Measurements from ENCODE around the gene GPS2.
"Not testable (repeated sequence)": the region's sequence is repeated elsewhere in the genome, so short reads cannot be mapped to it uniquely, and the experiment has no call there.

The GPS2 gene, protein sequence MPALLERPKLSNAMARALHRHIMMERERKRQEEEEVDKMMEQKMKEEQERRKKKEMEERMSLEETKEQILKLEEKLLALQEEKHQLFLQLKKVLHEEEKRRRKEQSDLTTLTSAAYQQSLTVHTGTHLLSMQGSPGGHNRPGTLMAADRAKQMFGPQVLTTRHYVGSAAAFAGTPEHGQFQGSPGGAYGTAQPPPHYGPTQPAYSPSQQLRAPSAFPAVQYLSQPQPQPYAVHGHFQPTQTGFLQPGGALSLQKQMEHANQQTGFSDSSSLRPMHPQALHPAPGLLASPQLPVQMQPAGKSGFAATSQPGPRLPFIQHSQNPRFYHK

DNA sequence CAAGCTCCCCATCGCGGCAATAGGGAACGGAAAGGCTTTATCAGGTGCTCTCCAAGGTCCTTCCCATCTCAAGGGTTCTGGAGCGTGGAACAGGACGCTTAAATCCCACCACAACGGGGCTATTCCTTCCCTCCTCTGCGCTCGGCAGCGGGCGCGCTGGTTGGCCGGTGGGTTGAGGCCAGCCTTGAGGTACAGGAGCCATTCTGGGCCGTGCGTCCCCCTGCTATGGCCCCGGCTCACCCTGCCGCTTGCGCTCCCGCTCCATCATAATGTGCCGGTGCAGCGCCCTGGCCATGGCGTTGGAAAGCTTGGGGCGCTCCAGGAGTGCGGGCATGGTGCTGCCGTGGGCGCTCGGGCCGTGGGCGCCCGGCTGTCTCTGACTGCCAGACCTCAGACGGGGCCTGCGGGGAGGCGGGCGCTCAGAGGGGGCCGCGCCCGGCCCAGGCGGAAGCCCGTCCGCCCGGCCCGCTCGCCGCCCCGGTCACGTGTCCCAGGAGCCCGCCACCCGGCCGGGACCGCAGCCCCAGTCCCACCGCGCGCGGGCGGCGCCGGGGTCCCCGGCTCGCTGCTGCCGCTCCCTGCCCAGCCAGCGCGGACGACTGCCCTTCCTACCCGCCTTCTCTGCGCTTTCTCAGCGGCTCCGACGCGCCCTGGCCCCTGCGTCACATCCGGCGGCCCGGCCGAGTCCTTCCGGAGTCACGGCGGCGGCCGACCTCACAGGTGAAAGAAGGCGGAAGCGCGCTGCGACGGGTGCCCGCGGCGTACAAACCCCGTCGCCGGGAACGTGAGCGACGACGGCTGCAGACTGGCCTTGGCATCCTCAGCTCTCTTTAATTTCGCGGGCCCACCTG, at the start of gene GPS2:
Gene GPS2 (minus strand): TSS at position 642 of the 851 bp plus-strand sequence. CDS start 308 bp downstream, at position 334.
- DNase-seq: peak; percentile 84

DNA sequence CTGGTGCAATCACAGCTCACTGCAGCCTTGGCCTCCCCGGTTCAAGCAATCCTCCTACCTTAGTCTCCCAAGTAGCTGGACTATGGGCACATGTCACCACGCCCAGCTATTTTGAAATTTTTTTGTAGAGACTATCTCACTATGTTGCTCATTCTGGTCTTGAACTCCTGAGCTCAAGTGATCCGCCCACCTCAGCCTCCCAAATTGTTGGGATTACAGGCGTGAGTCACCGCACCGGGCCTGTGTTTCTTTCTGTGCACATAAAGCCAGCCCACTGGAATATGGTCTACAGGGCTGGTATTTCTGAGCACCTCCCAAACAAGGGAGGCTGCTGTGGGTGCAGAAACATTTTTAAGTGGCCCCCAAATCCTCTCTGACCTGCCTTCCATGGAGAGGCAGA, 48.2 kb upstream of the GPS2 start:
- no peak for DNase-seq

DNA sequence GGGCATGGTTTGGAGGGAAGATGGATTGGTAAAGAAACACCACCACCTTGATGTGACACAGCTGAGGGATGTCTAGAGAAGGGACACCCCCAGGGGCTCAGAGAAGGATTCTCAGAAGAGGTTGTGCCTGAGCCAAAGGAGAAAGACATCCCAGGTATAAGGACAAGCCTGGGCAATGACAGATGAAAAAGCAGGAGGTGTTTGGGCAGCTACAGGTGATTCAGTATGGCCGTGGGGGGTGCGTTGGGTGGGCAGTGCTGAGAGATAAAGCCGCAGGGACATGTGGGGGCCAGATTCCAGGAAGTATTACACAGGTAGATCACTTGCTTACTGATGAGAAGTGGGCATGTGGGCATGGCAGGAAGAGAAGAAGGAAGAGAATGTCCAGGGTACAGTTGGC, 46.7 kb upstream of the GPS2 start:
- DNase-seq: no peak

DNA sequence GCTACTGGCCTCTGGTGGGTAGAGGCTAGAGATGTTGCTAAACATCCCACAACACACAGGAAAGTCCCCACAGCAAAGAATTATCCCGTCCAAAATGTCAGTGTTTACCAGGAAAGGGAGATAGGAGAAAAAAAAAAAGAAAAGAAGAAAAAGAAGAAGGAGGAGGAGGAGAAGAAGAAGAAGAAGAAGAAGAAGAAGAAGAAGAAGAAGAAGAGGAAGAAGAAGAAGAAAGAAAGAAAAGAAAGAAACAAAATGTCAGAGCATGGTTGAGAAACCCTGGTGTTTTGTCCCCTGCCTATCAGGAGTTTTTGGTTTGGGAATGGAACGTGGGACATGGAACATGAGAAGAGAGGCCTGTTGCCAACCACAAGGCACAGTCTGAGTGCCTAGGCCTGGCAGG, 42.2 kb upstream of the GPS2 start:
- no peak for DNase-seq

DNA sequence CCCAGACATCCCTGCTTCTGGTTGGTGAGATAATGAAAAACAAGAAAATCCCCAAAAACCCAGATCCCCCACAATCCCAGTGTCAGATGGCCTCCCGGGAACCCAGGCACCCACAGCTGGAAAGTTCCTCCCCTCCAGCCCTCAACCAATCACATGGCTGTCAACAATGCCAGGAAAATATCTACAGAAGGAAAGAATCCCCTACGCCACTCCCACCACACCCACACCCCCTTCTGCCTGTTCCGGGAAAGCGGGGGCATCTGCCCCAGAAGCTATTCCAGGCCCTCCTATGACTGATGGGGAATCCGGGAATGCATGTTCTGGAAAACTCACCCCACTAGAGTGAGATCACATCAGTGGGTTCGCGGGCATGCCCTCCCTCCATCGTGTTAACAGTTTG, 41.6 kb upstream of the GPS2 start:
- no peak for DNase-seq

DNA sequence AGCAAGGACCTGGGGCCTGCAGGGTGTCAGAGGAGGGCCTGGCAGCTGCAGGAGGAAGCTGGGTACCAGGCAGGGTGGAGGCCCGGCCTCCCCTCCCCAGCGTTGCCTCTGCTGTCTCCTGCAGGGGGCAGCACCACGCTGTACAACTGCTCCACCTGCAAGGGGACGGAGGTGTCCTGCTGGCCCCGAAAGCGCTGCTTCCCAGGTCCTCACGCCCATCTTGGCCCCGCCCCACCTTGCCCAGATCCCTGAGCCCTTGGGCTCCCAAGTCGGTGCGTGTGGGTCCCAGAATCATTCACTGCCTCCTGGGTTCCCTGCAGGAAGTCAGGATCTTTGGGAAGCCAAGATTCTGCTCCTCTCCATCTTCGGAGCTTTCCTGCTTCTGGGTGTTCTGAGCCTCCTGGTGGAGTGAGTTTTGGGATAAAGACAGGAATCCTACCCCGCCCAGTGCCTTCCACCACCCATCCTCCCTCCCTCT, 41.0 kb upstream of the GPS2 start:
- peak; percentile 80 for DNase-seq

DNA sequence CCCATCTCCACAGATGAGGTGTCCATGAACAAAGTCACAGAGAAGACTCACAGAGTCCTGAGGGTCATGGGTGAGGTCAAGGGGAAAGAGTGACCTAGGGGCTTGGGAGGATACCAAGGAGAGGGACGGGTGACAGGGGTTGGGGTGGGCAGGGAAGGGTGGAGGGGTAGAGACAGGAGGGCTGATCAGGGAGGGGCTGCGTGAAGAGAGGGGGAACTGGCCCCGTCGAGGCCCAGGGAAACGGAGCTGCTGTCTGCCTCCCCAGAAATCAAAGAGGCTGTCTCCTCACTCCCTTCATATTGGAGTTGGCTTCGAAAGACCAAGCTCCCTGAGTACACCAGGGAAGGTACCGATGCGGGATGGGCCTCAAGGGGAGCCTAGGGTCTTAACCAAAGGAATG, 40.4 kb upstream of the GPS2 start:
- DNase-seq: no peak

DNA sequence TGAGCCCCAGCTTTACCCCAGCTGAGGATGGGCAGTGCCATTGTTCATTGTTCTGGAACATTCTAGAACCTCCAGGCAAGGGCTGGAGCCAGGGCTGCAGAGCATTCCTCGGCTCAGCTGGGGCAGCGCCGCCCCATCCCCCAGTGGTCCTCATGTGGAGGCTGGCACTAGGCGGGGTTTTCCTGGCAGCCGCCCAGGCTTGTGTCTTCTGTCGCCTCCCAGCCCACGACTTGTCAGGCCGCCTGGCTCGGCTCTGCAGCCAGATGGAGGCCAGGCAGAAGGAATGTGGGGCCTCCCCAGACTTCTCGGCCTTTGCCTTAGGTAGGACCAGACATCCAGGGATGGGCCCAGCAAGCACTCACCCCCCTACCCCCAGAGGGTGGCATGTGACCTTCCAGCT, 39.9 kb upstream of the GPS2 start, which contains the start of gene TMEM95:
Gene TMEM95 (plus strand): TSS at position 104 of the 400 bp plus-strand sequence. CDS start 49 bp downstream, at position 153.
- peak; percentile 80 for DNase-seq

DNA sequence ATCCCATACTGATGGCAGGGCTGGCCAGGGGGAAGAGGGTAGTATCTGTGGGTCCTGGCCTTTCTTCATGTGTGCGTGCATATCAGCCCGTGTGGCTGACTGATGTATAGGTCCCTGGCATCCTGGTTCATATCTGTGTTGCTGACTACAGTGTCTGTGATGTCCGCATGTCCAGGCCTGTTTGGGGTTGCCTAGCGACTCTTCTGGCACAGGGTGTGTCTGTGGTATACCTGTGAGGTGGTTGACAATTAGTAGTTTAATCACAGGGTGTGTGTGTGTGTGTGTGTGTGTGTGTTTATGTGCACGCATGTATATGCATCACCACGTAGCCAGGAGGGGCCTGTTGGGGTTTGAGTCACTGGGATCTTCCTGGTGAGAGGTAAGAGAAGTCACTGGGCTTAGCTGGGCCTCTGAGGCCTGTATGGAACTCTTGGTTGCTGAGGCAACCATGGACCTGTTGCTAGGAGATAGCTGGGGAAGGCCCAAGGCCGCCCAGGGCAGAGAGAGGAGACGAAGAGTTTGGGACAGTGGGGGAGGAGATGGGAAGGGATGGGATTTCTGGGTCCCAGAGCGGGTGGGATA, 39.2 kb upstream of the GPS2 start:
- DNase-seq: peak; percentile 28

DNA sequence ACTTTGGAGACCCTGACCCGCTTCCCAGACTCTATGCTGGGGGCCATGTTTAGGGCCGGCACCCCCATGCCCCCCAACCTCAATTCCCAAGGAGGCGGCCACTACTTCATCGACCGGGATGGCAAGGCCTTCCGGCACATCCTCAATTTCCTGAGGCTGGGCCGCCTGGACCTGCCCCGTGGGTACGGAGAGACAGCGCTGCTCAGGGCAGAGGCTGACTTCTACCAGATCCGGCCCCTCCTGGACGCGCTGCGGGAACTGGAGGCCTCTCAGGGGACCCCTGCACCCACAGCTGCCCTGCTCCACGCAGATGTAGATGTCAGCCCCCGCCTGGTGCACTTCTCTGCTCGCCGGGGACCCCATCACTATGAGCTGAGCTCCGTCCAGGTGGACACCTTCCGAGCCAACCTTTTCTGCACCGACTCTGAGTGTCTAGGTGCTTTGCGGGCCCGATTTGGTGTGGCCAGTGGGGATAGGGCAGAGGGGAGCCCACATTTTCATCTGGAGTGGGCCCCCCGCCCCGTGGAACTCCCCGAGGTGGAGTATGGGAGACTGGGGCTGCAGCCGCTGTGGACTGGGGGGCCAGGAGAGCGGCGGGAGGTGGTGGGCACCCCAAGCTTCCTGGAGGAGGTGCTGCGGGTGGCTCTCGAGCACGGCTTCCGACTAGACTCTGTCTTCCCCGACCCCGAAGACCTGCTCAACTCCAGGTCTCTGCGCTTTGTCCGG, 37.9 kb upstream of the GPS2 start:
- no peak for DNase-seq

DNA sequence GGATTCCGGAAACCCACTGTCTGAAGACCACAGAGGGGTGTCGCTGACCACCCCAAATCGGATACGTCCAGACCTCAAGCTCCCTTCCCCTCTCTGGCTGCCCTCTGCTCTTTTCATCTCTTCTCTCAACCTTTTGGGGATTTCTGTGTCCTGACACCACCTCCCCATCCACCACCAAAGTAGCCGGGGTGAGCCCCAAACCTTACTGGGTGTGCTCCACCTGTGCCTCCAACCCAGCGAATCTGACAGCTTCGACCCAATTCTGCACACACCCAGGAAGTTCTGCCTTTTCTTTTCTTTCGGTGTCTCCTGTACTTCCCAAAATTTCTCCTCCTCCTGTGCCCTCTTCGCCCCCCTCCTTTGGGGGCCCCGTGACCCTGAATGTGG, 37.3 kb upstream of the GPS2 start:
- no peak for DNase-seq

DNA sequence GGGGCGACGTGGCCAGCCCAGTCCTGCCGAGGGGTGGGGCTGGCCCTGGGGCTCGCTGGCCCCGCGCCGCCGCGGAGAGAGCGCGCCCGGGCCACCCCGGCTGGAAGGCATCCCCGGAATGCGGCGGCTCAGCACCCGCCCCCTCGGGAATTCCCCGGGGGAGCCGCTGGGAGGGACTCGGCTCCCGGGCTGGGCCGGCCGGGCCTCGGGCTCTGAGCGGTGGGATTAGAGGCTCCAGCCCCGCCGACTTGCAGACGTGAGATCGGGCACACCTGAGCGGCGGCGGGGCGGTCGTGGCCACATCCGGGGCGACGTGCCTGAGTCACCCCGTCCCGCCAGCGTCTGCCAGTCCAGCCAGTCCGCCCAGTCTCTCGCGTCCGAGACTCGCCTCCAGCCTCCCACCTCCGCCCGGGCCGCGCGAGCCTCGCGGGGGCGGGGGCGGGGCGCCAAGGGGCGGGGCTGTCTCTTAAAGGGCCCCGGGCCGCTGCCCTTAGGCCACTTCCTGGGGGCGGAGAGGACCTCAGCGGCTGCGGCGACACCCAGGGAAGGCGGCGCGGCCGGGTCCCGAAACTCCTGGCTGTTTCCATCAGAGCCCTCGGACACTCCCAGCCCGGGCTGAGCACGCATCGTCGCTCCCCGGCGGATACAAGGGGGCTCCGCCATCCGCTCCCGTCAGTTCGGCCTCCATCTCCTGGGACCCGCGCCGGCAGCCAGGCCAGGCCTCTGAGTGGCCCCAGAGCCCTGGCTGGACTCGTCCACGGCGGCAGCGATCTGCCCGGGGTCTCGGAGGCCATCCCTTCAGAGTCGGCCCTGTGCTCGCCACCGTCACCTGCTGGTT, 36.7 kb upstream of the GPS2 start, which contains the start of gene KCTD11:
Gene KCTD11 (plus strand): TSS at position 498 of the 838 bp plus-strand sequence.
- DNase-seq: peak; percentile 82

DNA sequence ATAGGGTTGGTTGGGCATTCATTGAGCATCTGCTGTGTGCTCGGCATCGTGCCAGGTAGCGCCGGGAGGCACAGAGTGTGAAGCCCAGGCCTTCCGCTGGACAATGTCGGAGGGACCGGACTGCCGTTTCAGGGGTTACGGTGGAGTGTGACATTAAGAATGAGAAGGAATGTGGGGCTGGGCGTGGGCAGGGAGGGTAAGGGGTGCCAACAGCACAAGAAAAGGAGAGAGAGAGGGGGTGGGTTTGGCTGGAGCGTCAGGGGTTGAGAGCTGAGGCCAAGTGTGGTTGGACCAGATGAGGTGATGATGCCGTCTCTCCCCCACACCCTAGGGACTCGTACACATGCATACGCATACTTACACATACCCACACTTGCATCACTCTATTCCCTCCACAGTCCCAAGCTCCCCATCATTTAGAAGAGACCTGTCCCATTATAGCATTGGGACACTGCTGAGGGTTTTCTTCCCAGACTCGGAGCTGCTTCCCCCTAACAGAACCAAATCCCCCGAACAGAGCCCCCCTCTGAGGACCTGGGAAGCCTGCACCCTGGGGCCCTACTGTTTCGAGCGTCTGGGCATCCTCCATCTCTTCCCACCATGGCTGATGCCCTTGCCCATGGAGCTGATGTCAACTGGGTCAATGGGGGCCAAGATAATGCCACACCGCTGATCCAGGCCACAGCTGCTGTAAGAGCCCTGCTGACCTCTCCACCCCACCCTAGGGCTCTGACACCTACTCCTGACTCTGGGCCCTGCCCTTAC, 33.5 kb upstream of the GPS2 start:
- DNase-seq: no peak

DNA sequence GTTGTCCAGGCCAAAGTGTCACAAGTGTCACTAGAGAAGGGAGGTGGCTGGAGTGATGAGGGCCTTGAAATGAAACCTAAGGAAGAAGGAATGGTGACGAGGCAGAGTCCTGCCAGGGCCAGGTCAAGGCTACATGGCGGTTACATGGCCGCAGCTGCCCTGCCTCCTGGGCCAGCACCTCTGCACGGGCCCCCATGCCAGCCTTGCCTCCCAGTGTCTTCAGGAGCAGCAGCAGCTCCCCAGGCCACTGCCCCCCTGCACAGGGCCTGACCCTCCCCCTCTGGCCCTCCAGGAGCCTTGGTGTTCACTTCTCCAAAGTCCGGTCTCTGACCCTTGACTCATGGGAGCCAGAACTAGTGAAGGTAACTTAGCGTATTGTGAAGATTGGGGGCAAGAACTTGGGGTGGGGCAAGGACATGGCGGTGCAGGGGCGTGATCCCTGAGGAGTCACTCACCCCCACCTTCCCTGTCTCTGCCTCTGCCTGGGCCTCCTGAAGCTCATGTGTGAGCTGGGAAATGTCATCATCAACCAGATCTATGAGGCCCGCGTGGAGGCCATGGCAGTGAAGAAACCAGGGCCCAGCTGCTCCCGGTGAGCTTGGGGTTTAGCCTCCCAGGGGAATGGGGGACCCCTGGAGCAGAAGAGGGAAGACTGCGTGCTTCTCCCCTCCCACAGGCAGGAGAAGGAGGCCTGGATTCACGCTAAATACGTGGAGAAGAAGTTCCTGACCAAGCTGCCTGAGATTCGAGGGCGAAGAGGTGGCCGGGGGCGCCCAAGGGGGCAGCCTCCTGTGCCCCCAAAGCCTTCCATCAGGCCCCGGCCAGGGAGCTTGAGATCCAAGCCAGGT, 32.7 kb upstream of the GPS2 start:
- DNase-seq: no peak

DNA sequence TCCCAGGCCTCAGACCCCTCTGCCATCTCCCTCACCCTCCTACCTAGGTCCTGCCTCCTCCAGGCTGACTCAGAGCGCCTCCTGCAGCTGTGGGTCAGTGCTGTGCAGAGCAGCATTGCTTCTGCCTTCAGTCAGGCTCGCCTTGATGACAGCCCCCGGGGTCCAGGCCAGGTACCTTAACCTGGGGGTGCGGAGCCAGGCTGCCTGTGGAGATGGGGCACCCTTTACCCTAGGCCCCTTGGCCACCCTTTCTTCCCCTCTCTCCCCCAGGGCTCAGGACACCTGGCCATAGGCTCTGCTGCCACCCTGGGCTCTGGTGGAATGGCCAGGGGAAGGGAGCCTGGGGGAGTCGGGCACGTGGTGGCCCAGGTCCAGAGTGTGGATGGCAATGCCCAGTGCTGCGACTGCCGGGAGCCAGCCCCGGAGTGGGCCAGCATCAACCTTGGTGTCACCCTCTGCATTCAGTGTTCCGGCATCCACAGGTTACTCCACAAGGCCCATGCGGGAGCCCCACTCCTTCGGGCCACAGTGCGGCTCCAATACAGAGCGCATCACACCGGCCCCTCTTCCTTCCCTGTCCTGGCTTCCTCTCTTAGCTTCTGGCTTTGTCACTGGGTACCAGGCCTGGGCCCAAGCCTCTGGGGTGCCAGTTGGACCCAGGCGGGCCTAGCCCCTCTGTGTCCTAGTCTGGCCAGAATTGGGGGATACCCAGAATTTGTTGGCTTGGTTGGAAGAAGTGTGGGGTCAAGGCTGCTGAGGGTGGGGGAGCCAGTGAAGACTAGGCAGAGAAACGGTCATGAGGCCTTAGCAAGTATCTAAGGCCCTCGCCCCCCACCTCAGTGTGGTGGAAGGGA, 31.8 kb upstream of the GPS2 start:
- DNase-seq: no peak

DNA sequence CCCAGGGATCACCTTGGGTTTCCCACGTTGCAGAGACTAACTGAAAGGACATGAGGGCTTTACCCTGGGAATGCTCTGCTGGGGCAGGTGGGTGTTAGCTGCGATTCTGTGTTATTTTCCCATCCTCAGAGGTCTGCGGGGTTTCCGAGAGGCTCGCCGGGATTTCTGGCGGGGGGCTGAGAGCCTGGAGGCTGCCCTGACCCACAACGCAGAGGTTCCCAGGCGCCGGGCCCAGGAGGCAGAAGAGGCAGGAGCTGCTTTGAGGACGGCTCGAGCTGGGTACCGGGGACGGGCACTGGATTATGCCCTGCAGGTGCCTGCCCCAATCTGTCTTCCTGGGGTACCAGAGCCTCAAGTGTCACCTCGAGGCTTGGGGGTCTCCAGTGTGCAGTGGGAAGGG, 28.1 kb upstream of the GPS2 start:
- no peak for DNase-seq

DNA sequence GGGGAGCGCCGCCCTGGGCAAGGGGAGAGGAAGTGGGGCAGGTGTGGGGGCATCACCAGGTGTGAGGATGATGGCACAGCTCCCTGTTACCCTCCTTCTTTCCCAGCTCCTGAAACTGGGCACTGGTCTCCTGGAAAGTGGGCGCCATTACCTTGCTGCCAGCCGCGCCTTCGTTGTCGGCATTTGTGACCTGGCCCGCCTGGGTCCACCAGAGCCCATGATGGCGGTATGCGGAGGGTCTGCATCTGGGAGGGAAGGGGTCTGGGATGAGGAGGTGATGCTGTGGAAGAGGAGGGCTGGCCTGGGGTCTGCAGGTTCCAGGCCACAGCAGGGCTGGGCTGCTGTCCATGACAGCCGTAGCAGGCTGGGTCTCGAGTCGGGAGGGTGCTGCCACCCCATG, 26.7 kb upstream of the GPS2 start:
- DNase-seq: no peak

DNA sequence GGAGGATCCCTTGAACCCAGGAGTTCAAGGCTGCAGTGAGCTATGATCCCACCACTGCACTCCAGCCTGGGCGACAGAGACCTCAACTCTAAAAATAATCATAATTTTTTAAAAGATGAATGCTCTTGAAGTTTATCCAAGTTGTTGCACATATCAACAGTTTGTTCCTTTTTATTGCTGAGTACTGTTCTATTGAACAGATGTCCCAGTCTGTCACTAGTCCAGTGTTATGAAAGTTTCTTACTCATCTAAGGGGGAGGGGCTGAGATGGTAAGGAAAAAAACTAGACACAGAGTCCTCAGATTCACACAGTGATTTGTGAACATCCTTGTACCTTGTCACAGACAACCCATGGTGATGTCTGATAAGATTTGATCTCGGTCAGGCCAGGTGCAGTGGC, 25.0 kb upstream of the GPS2 start:
- DNase-seq: no peak

DNA sequence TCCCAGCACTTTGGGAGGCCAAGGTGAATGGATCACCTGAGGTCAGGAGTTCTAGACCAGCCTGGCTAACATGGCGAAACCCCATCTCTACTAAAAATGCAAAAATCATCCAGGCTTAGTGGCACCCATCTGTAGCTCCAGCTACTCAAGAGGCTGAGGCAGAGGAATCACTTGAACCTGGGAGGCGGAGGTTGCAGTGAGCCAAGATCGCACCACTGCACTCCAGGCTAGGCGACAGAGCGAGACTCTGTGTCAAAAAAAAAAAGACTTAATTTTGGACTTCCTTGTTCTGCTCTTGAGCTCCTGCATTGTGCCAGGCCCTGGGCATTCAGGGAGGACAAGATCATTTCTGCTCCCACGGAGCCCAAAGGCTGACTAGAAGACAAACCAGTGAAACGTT, 22.4 kb upstream of the GPS2 start:
- DNase-seq: not testable (repeated sequence)
